Measurements from ENCODE around the gene CSNK2A1. TPM values are rescaled to one million over a fixed set of nuclear protein-coding genes. Genes with fewer than 3 reads are reported as not detected.
"Not testable (repeated sequence)": the region's sequence is repeated elsewhere in the genome, so short reads cannot be mapped to it uniquely, and the experiment has no call there.

Gene CSNK2A1
- total RNA-seq, 2 donors from 2014 or later = 154 to 202 TPM

DNA sequence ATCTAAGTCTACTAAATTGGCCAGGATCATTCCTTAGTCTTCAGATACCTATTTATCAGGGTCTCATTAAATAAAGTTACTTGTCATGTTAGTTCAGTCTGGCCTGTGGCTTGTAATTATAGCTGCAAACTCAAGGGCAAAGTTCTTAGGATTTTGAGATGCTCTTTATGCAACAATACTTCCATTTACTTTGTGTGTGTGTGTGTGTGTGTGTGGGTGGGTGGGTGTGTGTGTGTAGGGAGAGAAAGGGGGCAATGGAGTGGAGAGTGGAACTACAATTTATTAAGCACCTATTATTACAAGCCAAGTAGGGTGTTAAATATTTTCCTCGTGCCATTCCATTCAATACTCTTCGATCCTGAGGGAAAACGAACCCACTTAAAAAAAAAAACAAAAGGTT, 63.5 kb downstream of the CSNK2A1 start:
- Mint-ChIP-seq H3K27ac (no peak overlapping the region), H3K9me3 (no peaks in the 10 kb centered on the region), H3K36me3 (no peaks in the 10 kb centered on the region)
- no peak for DNase-seq (ENCODE audit: low spot score in 2 of 2)
- ATAC-seq = no peak

DNA sequence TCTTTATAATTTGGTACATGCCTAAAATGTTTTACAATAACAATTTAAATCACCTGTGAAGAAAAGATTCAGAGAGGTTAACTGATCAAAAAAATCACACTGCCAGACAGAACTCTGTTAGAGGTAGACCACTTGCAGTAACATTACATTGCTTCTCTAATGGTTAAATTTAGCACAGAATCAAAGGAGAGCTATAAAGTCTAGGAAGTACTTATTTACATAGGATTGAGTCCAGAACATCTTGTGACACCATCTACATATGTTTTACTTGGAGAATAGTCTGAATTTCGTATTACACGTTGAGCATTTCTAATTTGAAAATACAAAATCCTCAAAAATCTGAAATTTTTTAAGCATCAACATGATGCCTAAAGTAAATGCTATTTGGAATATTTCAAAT, 64.1 kb downstream of the CSNK2A1 start:
- no peaks in the 10 kb centered on the region for H3K9me3 Mint-ChIP-seq
- H3K27ac Mint-ChIP-seq = no peak overlapping the region
- ATAC-seq = no peak
- DNase-seq (ENCODE audit: low spot score in 2 of 2) = no peak
- no peaks in the 10 kb centered on the region for H3K36me3 Mint-ChIP-seq

- ATAC-seq (peak; percentile 66 to 67), DNase-seq (ENCODE audit: low spot score in 2 of 2) (peak in 1 of 2 donors; percentile 35)
- H3K27ac Mint-ChIP-seq = no peak overlapping the region
- H3K9me3 Mint-ChIP-seq = no peaks in the 10 kb centered on the region
- no peaks in the 10 kb centered on the region for H3K36me3 Mint-ChIP-seq
Measured at GRCh38 chr20:478949-479429, 64.6 kb downstream of the CSNK2A1 start.

GRCh38 chr20:478010-478948, 65.3 kb downstream of the CSNK2A1 start:
- Mint-ChIP-seq H3K27ac (no peak overlapping the region), H3K9me3 (no peaks in the 10 kb centered on the region), H3K36me3 (peaks cover 0 to 5% of the 10 kb centered on the region in 2 donors)
- DNase-seq (ENCODE audit: low spot score in 2 of 2) (no peak), ATAC-seq (no peak)

DNA sequence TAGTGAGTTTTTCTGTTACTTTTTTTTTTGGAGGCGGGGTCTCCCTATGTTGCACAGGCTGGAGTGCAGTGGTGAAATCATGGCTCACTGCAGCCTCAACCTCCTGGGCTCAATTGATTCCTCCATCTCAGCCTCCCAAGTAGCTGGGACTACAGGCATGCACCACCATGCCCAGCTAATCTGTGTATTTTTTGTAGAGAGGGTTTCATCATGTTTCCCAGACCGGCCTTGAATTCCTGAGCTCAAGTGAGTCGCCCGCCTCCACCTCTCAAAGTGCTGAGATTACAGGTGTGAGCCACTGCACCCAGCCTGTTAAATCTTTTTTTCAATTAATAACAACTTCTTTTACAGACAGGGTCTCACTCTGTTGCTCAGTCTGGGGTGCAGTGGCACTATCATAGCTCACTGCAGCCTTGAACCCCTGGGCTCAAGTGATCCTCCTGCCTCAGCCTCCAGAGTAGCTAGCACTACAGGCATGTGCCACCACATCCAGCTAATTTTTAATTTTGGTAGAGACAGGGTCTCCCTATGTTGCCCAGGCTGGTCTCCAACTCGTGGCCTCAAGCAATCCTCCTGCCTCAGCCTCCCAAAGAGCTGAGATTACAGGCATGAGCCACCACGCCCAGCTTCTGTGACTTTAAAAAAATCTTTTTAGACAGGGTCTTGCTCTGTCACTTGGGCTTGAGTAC, 66.9 kb downstream of the CSNK2A1 start:
- not testable (repeated sequence) for H3K36me3 Mint-ChIP-seq

DNA sequence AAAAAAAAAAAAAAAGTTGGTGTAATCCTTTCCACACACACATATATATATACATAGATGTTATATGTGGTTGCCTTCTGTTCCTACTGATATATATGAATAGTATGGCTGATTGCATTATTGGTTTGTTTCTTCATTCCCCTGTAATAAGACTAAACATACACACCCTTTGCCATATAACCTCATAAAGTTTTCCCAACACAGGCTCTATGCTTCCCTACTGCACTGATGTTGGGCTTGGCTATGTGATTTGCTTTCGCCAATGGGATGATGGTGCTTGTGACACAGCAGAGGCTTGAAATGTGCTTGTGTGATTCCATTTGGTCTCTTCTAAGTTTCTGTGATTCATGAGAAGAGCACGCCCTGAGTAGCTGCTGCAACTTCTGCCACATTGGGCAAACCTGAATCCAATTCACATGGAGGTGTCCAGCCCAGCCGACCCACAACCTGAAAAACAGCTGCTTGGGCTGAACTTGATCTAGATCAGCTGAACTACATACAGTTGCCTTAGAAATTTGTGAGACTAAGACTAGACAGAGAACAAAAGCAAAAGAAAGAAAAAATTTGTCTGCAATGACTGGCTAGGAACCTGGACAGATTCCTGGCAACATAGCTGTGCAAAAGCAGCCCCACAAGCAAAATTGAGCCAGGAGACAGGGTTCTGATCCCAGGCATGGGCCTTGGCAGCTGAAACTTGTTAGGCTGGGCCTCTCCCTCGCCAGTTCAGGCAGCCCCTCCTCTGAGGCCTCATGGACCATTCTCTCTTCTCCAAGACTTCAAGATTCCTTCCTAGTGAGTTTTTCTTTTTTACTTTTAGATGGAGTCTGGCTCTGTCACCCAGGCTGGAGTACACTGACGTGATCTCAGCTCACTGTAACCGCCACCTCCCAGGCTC, 67.9 kb downstream of the CSNK2A1 start:
- Mint-ChIP-seq H3K9me3 (no peaks in the 10 kb centered on the region), H3K36me3 (peaks cover 0 to 10% of the 10 kb centered on the region in 2 donors), H3K27ac (no peak overlapping the region)
- DNase-seq (ENCODE audit: low spot score in 2 of 2) (no peak), ATAC-seq (no peak)

More for the DNA sequence above, 66.9 kb downstream of the CSNK2A1 start:
- DNase-seq (ENCODE audit: low spot score in 2 of 2); H3K27ac Mint-ChIP-seq; ATAC-seq; H3K9me3 Mint-ChIP-seq: not testable (repeated sequence)

DNA sequence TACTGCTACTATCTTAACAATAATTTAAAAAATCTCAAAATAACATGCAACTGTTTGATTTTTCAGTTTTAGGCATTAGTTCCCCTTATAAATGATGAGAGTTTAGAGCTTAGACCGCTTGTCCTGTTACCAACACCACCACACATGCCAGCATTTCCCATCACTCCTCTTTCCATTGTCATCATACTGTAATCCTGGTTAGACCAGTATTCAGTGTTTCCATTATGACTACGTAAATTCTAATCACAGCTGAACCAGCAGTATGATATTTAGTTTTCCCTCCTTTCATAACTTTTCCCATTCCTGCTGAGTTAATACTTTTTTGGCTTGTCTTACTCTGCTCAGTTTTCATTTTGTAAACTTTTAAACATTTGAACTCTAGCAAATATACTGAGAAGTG, 69.0 kb downstream of the CSNK2A1 start:
- DNase-seq (ENCODE audit: low spot score in 2 of 2) (no peak), ATAC-seq (no peak)
- H3K9me3 Mint-ChIP-seq = no peaks in the 10 kb centered on the region
- H3K27ac Mint-ChIP-seq = no peak overlapping the region
- peaks cover 0 to 10% of the 10 kb centered on the region in 2 donors for H3K36me3 Mint-ChIP-seq

DNA sequence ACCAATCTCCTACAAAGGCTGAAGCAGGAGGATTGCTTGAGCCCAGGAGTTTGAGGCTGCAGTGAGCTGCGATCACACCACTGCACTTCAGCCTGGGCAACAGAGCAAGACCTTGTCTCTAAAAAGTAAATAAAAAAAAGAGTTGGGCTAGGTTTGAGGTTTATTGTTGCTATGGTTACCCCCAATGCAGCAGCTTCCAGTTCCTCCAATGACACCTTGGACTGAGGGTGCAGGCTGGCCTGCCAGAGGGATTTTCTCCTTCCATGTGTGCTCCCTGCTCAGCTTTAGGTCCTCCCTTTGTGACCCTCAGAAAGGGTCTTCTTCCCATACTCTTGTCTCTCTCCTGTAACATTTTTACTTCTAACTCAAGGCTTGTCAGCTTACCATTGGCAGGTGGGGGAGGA, 70.7 kb downstream of the CSNK2A1 start:
- peak overlapping the region in 1 of 2 donors; percentile 35 for H3K27ac Mint-ChIP-seq

GRCh38 chr20:472137-472846, 71.3 kb downstream of the CSNK2A1 start:
- no peak for DNase-seq (ENCODE audit: low spot score in 2 of 2)
- H3K27ac Mint-ChIP-seq = peak overlapping the region in 1 of 2 donors; percentile 35
- no peak for ATAC-seq
- H3K9me3 Mint-ChIP-seq = peaks cover 0 to 12% of the 10 kb centered on the region in 2 donors
- H3K36me3 Mint-ChIP-seq = peaks cover 0 to 22% of the 10 kb centered on the region in 2 donors

More for the DNA sequence above, 70.7 kb downstream of the CSNK2A1 start:
- no peak for ATAC-seq
- no peak for DNase-seq (ENCODE audit: low spot score in 2 of 2)
- Mint-ChIP-seq H3K36me3 (peaks cover 0 to 17% of the 10 kb centered on the region in 2 donors), H3K9me3 (peaks cover 0 to 7% of the 10 kb centered on the region in 2 donors)

DNA sequence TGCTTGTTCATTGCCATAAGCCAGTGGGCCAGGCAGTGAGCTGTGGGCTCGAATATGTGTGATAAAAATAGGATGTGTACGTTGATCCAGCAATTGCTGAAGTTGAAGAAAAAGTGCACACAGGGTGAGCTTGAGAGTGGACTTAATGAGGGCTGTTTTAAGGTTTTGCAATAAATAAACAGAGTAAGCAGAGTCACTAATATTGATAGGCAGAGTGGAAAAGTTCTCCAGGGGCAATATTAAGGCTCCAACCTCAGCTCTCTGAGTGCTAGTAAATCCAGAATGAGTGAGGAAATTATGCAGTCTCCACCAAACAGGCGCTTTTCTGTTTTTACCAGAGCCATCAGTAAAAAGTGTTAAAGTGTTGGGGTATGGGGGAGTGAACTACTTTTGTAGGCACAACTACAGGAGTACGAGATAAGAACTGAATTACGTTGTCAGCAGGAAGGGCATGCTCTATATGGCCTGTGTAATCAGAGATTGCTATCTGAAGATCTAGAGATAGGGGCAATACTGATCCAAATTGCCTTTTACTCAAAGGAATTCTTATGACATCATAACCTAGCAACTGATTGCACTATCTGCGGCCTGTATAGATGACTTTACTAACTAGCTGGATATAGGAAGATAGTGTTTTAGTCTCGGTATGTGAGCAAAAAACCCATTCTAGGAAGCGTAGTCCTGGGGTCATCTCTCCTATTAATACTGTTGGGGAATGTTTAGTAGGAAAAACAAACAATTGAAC, 73.7 kb downstream of the CSNK2A1 start:
- peaks cover 0 to 14% of the 10 kb centered on the region in 2 donors for H3K9me3 Mint-ChIP-seq
- H3K27ac Mint-ChIP-seq = no peak overlapping the region
- ATAC-seq (no peak), DNase-seq (ENCODE audit: low spot score in 2 of 2) (no peak)
- peaks cover 0 to 24% of the 10 kb centered on the region in 2 donors for H3K36me3 Mint-ChIP-seq

GRCh38 chr20:467755-468154, 75.8 kb downstream of the CSNK2A1 start:
- DNase-seq (ENCODE audit: low spot score in 2 of 2) (no peak), ATAC-seq (no peak)
- H3K9me3 Mint-ChIP-seq = peaks cover 0 to 14% of the 10 kb centered on the region in 2 donors
- H3K27ac Mint-ChIP-seq = no peak overlapping the region
- peaks cover 0 to 15% of the 10 kb centered on the region in 2 donors for H3K36me3 Mint-ChIP-seq

DNA sequence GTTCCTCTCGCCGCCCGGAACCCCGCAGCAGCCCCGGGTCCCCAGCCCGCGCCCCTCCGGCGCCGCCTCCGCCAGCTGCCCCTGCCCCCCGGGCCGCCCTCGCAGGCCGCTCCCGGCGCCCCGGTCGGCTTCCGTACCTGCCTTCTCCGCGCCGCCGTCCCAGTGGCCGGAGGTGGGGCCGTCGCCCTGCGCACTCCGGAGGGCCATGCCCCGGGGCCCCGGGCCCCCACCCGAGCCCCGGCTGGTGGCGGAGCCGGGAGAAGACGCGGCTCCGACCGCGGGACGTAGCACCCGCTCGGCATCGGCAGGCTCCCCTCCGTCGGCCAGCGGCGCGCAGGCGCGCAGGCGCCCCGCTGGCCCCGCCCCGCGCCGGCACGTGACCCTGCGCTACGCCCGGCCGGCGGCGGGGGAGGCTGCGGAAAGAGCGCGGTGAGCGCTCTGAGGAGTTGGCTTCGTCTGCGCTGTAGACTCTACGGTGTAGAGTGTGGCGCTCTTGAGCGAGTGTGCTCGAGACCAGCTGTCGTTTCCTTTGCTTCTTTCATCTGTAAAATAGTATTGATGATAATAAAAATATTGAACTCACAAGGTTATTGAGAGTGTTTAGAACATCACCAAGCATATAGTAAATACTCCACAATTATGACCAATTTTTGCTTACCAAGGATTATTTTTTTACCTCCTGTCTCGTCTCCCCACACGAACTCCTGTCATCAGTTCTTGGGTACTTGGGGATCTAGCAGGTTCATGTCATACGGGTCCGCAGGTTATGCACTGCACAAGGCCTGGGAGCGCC, 81.2 kb downstream of the CSNK2A1 start, which contains the start of gene TBC1D20:
Gene TBC1D20 (minus strand): TSS at position 335 of the 793 bp plus-strand sequence. CDS start 128 bp downstream, at position 207.
- H3K27ac Mint-ChIP-seq = peak within 1 kb of the TSS; percentile 93 to 95
- H3K36me3 Mint-ChIP-seq = peaks cover 5 to 12% of the 10 kb centered on the region in 2 donors

GRCh38 chr20:461254-462198, 82.1 kb downstream of the CSNK2A1 start:
- DNase-seq (ENCODE audit: low spot score in 2 of 2) (peak; percentile 53 to 61), ATAC-seq (peak; percentile 43 to 47)
- Mint-ChIP-seq H3K27ac (peak overlapping the region; percentile 84 to 85), H3K36me3 (peaks cover 5 to 11% of the 10 kb centered on the region in 2 donors), H3K9me3 (no peaks in the 10 kb centered on the region)

More for the DNA sequence above, 81.2 kb downstream of the CSNK2A1 start, which contains the start of gene TBC1D20:
- ATAC-seq (peak; percentile 97 to 98), DNase-seq (ENCODE audit: low spot score in 2 of 2) (peak; percentile 87 to 90)
- peaks cover 0 to 4% of the 10 kb centered on the region in 2 donors for H3K9me3 Mint-ChIP-seq
